ENCODE results near the gene TRPT1. TPM values are rescaled to one million over a fixed set of nuclear protein-coding genes. Genes with fewer than 3 reads are reported as not detected.

Gene TRPT1
- total and polyA plus RNA-seq, 9 of the 15 experiments (the other 6 are each of a cell fraction or from before 2014, with no cell fraction given): 4.6 to 41.7 (median 23.1) TPM

DNA sequence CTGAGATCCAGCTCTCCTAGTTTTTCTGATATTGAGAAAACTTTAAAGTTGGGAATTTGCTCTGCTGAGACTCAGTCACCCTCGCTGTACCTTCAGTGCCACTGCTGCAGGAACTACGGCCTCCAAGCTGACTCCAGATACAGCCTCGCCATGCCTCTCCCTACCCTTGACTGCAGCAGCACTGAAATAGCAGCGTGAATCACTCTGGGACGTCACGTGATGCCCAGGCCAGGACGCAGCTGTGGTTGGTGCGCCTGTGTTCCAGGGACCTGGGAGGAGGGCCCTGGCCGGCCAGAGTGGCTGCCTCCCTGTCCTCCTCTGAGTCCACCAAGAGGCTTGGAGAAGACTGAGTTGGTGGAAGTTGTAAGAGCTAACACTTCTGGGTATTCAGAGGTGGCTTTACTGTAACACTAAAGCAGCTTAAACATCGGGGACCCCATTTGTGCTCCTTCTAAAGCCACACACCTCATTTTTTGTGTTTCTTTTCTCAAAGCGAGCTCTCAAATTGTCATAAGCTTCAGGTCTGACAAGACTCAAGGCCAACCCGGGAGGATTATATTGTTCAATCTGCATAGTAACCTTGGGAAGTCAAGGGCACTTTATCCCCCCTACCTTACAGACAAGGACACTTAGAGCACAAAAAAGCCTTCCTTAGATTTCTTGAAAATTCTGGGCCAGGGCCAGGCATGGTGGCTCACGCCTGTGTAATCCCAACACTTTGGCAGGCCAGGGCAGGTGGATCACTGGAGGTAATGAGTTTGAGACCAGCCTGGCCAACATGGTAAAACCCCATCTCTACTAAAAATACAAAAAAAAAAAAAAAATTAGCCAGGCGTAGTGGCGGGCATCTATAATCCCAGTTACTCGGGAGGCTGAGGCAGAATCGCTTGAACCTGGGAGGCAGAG is 44.2 kb downstream of the TRPT1 start (continued):
- TF ChIP-seq ZNF232 (CRISPR knock-in tag; IDR thresholded peaks at IDR 0.05) (no peak), SMAD1 (IDR thresholded peaks at IDR 0.05; ENCODE audit: low read depth, low read length, partially characterized antibody) (no peak), BRF1 (IDR thresholded peaks at IDR 0.05; ENCODE audit: borderline replicate concordance, extremely low read depth, insufficient read length) (no peak), ETV6 (IDR thresholded peaks at IDR 0.05; ENCODE audit: borderline replicate concordance in 1 of 2, low read depth in 2 of 2, low read length in 1 of 2) (no peak), ETV6 (CRISPR knock-in tag; IDR thresholded peaks at IDR 0.05; ENCODE audit: borderline replicate concordance) (no peak), C11orf30 (IDR thresholded peaks at IDR 0.05; ENCODE audit: low read depth) (no peak), FOS (IDR thresholded peaks at IDR 0.05; ENCODE audit: extremely low read depth, insufficient read length) (peak; percentile 37), GABPB1 (CRISPR knock-in tag; IDR thresholded peaks at IDR 0.05) (peak; percentile 37; the same call in 1 of the 2 replicates), HNRNPK (IDR thresholded peaks at IDR 0.05; ENCODE audit: low read depth, low read length, poor library complexity, severe bottlenecking) (no peak), TCF3 (CRISPR knock-in tag; IDR thresholded peaks at IDR 0.05) (no peak), ZSCAN29 (IDR thresholded peaks at IDR 0.05) (no peak), HLTF (IDR thresholded peaks at IDR 0.05) (no peak), ELF4 (CRISPR knock-in tag; IDR thresholded peaks at IDR 0.05) (no peak), MYC (IDR thresholded peaks at IDR 0.05; ENCODE audit: low read depth, low read length) (peak; percentile 47; the same call in 1 of the 2 replicates), MYC (CRISPR knock-in tag; IDR thresholded peaks at IDR 0.05; ENCODE audit: borderline replicate concordance, low read depth) (no peak; the same call in 1 of the 2 replicates), PYGO2 (tag; IDR thresholded peaks at IDR 0.05) (no peak), ZNF224 (CRISPR knock-in tag; IDR thresholded peaks at IDR 0.05) (no peak), ZNF436 (CRISPR knock-in tag; IDR thresholded peaks at IDR 0.05) (no peak), ZNF696 (CRISPR knock-in tag; conservative IDR thresholded peaks at IDR 0.05) (no peak), U2AF2 (optimal IDR thresholded peaks at IDR 0.05; ENCODE audit: low read depth, low read length) (no peak), MTA2 (IDR thresholded peaks at IDR 0.05; ENCODE audit: low read depth) (no peak), FOXP1 (CRISPR knock-in tag; IDR thresholded peaks at IDR 0.05) (no peak; the same call in 1 of the 2 replicates), FUS (optimal IDR thresholded peaks at IDR 0.05; ENCODE audit: low read depth, low read length) (no peak)
- TF ChIP-seq, protein P1, sequence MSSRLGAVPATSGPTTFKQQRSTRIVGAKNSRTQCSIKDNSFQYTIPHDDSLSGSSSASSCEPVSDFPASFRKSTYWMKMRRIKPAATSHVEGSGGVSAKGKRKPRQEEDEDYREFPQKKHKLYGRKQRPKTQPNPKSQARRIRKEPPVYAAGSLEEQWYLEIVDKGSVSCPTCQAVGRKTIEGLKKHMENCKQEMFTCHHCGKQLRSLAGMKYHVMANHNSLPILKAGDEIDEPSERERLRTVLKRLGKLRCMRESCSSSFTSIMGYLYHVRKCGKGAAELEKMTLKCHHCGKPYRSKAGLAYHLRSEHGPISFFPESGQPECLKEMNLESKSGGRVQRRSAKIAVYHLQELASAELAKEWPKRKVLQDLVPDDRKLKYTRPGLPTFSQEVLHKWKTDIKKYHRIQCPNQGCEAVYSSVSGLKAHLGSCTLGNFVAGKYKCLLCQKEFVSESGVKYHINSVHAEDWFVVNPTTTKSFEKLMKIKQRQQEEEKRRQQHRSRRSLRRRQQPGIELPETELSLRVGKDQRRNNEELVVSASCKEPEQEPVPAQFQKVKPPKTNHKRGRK (tag; IDR thresholded peaks at IDR 0.05): no peak
- TF ChIP-seq, protein P2, sequence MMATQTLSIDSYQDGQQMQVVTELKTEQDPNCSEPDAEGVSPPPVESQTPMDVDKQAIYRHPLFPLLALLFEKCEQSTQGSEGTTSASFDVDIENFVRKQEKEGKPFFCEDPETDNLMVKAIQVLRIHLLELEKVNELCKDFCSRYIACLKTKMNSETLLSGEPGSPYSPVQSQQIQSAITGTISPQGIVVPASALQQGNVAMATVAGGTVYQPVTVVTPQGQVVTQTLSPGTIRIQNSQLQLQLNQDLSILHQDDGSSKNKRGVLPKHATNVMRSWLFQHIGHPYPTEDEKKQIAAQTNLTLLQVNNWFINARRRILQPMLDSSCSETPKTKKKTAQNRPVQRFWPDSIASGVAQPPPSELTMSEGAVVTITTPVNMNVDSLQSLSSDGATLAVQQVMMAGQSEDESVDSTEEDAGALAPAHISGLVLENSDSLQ (IDR thresholded peaks at IDR 0.05): peak; percentile 55
- TF ChIP-seq, protein P3, sequence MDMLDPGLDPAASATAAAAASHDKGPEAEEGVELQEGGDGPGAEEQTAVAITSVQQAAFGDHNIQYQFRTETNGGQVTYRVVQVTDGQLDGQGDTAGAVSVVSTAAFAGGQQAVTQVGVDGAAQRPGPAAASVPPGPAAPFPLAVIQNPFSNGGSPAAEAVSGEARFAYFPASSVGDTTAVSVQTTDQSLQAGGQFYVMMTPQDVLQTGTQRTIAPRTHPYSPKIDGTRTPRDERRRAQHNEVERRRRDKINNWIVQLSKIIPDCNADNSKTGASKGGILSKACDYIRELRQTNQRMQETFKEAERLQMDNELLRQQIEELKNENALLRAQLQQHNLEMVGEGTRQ (CRISPR knock-in tag; IDR thresholded peaks at IDR 0.05): peak; percentile 98
